GM18951 (cell line): ENCODE measurements around the gene SELENON.

Source experiments
- POLR2A ChIP-seq: IDR thresholded peaks from 4 replicates; pipeline ENCODE4 v1.6.1; 2011; ENCODE audit warnings: mild to moderate bottlenecking; ENCODE audit not compliant: insufficient read length, insufficient read depth; ENCODE audit errors: extremely low read depth
- in situ Hi-C: fragments of 300-500 bp; cut with MboI; formaldehyde crosslinking; loops from one replicate; pipeline ENCODE4 v1.12.0; 2022; ENCODE audit warnings: low sequenced_read_pairs, mixed read lengths, inconsistent platforms; ENCODE audit not compliant: unreplicated experiment

The SELENON gene

DNA sequence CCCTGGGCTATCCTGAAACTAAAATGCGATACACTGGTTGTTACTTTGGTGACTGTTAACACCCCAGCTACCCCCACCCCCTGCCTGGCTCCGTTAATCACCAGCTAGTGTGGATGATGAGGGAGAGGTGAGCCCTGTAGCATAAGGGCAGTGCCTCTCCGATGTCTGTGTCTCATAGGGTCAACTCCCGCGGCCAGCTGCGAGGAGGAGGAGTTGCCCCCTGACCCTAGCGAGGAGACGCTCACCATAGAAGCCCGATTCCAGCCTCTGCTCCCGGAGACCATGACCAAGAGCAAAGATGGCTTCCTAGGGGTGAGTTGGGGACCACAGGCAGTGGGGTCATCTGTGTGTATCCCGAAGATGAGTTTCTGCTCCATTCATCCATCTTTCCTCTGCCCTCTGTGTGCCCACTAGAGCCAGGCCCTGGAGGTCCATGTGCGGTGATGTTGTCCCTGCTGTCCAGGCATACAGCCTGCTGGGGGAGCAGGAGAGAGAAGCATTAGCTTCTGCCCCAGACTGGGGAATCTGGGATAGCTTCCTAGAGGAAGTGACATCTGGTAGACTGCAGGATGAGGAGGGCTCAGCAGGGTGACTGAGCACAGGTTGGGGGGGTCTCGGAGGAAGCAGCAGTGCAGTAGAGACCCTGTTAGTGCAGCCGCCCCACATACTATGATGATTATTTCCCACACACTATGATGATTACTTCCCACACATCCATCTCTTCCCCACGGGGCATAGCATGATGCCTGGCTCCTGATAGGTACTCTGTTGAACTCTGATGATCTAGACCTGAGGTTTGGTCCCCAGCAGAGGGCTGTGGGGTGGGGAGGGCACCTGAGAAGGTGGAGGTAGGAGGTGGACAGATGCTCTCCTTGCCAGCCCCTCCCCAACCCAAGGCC, 5.2 kb downstream of the SELENON start:
- no peak for TF ChIP-seq POLR2A
- in situ Hi-C loops, result no loop called here

DNA sequence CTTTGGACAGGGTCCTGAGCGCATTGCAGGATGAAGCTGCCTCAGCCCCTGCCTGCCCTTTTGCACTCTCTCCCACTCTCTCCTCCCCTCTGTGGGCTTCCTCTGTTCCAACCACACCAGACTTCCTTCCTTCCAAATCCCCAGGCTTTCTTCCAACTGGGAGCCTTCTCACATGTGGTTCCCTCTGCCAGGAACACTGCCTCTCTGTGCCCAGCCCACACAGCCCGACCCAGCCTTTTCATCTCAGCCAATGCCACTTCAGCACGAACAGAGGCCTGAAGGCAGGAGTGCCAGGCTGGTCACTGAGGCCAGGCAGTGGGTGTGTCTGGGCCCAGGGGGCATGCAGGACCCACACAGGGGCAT, 5.9 kb downstream of the SELENON start:
- TF ChIP-seq POLR2A, result no peak
- in situ Hi-C loops, result no loop called here

DNA sequence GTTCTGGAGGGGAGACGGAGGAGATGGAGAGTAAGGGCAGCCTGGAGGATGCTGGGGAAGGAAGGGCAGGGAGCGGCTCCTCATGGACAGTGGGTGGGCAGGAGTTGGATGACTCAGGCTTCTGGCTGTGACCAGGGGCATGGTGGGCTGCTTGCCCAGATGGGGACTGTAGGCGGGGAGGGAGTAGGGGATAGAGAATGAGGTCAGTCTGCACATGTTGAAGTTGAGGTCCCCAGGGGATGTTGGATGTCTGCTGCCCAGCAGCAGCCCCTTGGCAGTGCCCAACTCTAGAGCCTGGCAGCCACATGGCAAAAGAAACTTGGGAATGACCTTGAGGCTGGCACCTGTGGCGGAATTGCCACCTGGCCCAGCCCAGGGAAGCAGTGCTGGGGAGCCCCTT, 6.4 kb downstream of the SELENON start:
- no peak for TF ChIP-seq POLR2A
- in situ Hi-C loops, result no loop called here

DNA sequence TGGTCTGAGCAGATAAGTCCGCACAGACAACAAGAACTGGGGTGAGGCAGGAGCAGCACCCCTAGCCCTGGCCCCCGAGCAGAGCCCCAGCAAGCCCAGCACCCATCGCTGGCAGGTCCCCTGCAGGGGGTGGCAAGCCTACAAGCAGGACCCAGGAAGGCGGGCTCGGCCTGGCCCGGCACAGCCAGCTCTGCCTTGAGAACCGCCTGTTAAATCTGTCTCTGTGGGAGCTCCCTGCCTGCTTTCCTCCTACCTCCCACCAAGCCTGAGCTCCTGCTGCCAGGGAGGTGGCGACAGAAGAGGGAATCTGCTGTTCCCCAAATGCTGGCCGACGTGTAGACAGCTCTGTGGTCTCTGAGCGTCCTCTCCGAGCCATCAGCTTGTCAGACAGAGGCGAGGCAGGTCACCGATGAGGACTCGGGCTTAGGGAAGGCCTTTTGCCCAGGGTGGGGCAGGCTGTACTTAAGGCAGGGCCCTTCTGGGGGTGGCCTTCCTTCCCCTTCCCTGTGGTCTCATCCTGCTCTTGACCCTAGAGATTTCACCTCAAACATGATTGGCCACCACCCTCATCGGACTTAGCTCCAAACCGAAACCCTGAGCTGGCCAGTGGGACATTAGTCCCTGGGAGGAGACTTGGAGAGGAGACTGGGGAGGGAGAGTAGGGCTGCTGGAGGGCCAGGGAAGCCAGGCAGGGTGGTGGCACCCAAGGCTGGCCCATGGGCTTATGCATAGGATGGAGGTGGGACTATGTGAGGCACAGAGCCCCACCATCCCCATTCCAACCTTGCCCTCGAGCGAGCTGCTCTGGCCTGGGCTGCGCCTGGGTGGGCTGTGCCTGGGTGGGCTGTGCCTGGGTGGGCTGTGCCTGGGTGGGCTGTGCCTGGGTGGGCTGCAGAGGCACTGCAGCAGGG, 7.7 kb downstream of the SELENON start:
- in situ Hi-C loops, result no loop called here

DNA sequence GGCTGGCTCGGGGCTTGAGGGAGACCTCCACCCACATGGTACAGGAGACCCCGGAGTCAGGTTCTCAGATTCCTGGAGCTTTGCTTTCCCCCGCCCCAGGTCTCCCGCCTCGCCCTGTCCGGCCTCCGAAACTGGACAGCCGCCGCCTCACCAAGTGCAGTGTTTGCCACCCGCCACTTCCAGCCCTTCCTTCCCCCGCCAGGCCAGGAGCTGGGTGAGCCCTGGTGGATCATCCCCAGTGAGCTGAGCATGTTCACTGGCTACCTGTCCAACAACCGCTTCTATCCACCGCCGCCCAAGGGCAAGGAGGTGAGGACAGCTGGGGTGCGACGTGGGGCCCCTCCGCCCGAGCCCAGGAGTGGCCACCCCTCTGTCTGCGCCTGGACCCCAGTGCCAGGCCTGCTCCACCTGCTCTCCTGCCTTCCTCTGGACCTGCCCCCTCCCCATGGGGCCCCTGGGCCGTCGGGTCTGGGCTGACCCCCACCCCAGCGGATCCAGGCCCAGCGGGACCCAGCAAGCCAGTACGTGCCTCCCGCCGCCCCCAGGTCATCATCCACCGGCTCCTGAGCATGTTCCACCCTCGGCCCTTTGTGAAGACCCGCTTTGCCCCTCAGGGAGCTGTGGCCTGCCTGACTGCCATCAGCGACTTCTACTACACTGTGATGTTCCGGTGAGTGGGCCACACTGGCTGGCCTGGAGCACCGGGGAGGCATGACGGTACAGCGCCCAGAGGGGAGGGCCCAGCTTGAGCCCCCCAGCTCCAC, 8.7 kb downstream of the SELENON start:
- in situ Hi-C loops, result no loop called here
- TF ChIP-seq POLR2A, result no peak

More for the DNA sequence above, 7.7 kb downstream of the SELENON start:
- no peak for TF ChIP-seq POLR2A

DNA sequence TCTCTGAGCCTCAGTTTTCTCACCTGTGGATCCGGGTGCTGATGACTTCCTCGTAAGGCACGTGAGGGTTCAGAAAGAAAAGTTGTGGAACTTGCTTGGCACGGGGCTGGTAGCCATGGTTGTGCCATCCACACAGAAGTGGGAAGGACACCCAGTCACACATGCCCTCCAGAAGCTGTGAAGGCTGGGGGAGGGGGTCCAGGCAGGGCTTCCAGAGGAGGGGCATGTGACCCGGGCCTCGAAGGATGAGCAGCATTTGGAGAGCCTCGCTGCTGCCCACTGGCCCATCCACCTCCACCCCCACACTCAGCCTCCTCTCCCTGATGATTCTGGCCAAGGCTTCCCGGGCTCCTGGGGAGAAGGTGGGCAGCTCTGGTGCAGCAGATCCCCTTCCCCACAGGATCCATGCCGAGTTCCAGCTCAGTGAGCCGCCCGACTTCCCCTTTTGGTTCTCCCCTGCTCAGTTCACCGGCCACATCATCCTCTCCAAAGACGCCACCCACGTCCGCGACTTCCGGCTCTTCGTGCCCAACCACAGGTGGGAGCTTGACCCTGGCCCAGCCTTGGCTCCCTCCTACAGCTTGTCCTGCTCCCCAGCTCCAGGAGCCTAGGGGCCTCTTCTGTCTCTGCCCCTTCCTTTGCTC, 9.4 kb downstream of the SELENON start:
- TF ChIP-seq POLR2A, result no peak
- in situ Hi-C loops, result no loop called here

DNA sequence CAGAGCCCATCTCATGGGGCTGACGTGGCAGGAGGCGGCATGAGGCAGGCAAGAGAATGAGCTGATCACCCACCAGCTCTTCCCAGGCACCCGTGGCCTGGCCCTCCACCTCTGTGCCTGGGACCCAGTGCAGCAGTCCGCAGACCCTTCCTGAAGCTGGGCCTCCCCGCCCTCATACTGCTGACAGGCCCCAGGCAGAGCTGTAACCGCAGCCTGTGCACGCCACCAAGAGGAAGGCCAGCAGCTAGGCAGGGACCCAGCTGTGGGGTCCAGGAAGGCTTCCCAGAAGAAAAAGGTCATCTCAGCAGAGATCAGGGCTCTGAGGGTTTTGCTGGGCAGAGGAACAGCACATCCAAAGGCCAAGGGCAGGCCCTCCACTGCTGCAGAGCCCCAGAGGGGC, 9.9 kb downstream of the SELENON start:
- in situ Hi-C loops, result no loop called here
- no peak for TF ChIP-seq POLR2A

DNA sequence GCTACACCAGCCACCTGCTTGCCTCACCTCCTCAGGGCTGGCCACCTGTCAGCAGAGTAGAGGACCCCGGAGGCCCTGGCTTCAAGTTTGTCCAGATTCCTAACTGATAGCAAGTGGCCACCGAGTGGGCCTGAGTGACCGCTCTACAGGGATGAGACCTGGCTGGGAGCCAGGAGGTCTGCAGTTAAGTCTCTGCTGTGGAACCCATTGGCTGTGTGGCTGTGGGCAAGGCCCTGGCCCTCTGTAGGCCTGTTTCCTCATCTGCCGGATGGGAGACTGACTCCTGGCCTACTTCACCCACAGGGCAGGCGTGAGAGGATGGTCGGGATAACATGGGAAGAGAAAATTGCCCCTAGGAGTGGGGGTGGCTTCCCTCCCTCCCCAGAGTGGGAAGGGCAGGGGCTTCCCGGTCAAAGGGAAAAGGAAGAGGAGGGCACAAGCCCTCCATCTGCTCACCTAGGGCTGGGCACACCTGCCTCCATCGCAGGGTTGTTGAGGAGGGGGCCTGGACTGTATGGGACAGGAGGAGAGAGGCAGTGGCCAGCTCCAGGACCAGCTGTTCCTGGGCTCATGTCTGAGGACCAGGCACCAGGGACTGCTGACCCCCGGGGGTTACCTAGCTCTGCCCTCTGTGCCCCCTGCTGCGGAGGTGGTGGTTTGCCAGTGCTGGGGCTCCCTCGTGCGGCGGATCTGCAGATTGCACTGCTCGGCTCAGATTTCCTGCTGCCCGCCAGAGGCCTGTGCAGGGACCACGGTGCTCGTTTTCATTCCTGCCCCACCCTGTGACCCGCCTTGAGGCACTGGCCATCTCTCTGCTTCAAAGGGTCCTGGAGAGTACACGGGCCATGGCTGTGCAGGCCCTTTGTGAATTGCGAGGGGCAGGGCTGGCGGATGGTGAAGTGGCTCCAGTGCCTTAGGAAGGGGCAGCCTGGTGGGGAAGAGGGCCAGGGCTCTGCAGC, 10.6 kb downstream of the SELENON start:
- in situ Hi-C loops, result no loop called here
- TF ChIP-seq POLR2A, result no peak

DNA sequence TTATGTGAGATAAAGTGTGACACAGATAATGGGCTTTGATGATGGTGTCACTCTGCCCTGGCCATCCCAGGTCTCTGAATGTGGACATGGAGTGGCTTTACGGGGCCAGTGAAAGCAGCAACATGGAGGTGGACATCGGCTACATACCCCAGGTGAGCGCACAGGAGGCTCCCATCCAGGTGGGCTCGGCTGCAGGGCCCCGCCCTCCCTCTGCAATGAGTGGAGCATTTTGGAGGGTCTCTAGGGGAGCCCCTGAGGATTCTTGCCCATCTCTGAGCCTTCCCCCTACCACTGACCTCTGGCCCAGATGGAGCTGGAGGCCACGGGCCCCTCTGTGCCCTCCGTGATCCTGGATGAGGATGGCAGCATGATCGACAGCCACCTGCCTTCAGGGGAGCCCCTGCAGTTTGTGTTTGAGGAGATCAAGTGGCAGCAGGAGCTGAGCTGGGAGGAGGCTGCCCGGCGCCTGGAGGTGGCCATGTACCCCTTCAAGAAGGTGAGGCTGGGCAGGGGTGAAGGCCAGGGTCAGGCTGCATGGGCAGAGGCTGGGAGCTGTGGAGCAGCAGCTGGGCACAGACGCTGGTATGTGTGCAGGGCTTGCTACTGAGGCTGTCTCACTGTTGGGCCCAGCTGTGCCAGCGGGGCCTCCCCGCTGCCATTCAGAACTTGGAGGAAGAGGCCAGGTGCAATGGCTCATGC, 11.5 kb downstream of the SELENON start:
- no peak for TF ChIP-seq POLR2A
- in situ Hi-C loops, result no loop called here

DNA sequence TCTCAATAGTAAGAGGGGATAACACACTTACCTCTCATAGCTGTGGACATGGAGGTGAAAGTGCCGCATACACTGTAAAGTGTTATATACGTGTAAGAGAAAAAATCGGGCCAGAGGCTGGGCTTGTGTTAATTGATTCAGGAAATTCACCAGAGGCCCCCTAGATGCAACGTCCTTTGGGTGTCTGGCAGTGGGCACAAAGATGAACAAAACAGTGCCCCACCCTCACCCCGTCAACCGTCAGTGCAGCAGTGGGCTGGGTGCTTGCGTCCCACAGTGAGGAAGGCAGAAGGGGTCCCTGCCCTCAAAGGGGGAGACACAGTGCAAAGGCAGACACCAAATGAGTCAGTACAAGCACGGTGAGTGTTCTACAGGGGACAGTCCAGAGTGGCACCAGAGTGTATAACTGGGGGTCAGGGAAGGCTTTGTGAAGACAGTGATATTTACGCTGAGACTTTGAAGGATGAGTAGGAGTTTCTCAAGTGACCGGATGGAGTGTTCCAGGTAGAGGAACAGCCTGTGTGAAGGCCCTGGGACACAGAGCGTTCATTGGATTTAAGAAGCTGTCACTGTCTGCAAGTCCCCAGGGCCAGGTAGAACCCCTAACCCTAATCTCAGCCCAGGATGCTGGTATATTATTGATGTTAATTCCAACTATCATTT, 13.2 kb downstream of the SELENON start:
- no peak for TF ChIP-seq POLR2A
- in situ Hi-C loops, result no loop called here
